Stomach (tissue), 9 donors: ENCODE measurements around the gene PRKG1. TPM values are rescaled to one million over a fixed set of nuclear protein-coding genes. Genes with fewer than 3 reads are reported as not detected.

ENCODE experiments used
- DNase-seq, 2 donors: peaks; one replicate each; pipeline versions ENCODE4 v3.0.0 to v3.0.0-alpha.2; 2013 to 2019
- H3K27ac ChIP-seq, 5 donors: fragments of 200-600 bp in 4 of 5; sonication (generic) in 4 of 5; one replicate each; pipeline ENCODE4 v1.5.1; 2013 to 2019; ENCODE audit warnings: mild to moderate bottlenecking in 1 of 5, moderate library complexity in 1 of 5
- H3K27me3 ChIP-seq, 3 donors: fragments of 200-600 bp; sonication (generic); one replicate each; pipeline ENCODE4 v1.5.1; 2017 to 2019; ENCODE audit warnings: mixed run types in 1 of 3
- H3K36me3 ChIP-seq, 4 donors: fragments of 200-600 bp; sonication (generic); 1 replicate in 3 of 4; 2 replicates in 1 of 4; pipeline ENCODE4 v1.5.1; 2016 to 2019
- H3K4me1 ChIP-seq, 4 donors: fragments of 200-600 bp; sonication (generic); one replicate each; pipeline ENCODE4 v1.5.1; 2016 to 2019
- H3K4me3 ChIP-seq, 4 donors: fragments of 200-600 bp; sonication (generic) in 3 of 4; one replicate each; pipeline ENCODE4 v1.5.1; 2016 to 2019; ENCODE audit warnings: mild to moderate bottlenecking in 1 of 4
- H3K9me3 ChIP-seq, 4 donors: fragments of 200-600 bp; sonication (generic); one replicate each; pipeline ENCODE4 v1.5.1; 2016 to 2019
- EP300 ChIP-seq: sonication (generic); formaldehyde crosslinking; IDR thresholded peaks from one replicate; pipeline ENCODE4 v1.6.1; 2017; ENCODE audit warnings: antibody characterized with exemption
- POLR2A ChIP-seq, 4 donors: fragments of 450-650 bp; IDR thresholded peaks; one replicate each; pipeline ENCODE4 v1.6.1; 2016; ENCODE audit warnings: antibody characterized with exemption in 4 of 4, control low read depth in 2 of 4, mild to moderate bottlenecking in 1 of 4, moderate library complexity in 1 of 4
- POLR2AphosphoS5 ChIP-seq, 3 donors: sonication (generic); formaldehyde crosslinking; IDR thresholded peaks; one replicate each; pipeline ENCODE4 v1.6.1; 2016; ENCODE audit warnings: antibody characterized with exemption in 3 of 3
- WGBS, 5 donors: extraction: QIAGEN DNeasy Blood & Tissue Kit in 3 of 5; methylation state at CpG; one replicate each; pipeline versions ENCODE4 v1.1.5 to v1.1.7; 2013 to 2018; 5-methylcytosine and 5-hydroxymethylcytosine counted together
- intact Hi-C: fragments of 100-400 bp; cut with DNase I; formaldehyde crosslinking; loops from one replicate; pipeline ENCODE4 v1.15.1; 2023; ENCODE audit warnings: low total_unique reads
- polyA plus RNA-seq, 3 donors: library from polyadenylated mRNA; stranded (reverse); fragments of 200-250 nt; gene quantifications; one replicate each; pipeline ENCODE4 v1.2.3, GENCODE V29; 2013
- total RNA-seq, 5 donors: library from RNA; depleted of rRNA; stranded (reverse); fragments of >200 nt; gene quantifications; one replicate each; pipeline versions ENCODE4 v1.1.0 to v1.2.3, GENCODE V29; 2014 to 2016
- TF ChIP-seq, protein P1 (sequence below), 7 experiments: fragments of 450-650 bp in 4 of 7; fragments of 200-600 bp in 3 of 7; sonication (generic) in 3 of 7; IDR thresholded peaks; one replicate each; pipeline ENCODE4 v1.5.1; 2016 to 2019; ENCODE audit warnings: antibody characterized with exemption in 7 of 7, control low read depth in 2 of 7, mild to moderate bottlenecking in 1 of 7
- donor health status: healthy with polysubstance abuse.
- donor health status: Bipolar disorder and iron deficiency.
- donor health status: healthy.

PRKG1 gene
- total and polyA plus RNA-seq, 8 donors, result 1.5 to 89.2 (median 14.3) TPM

- no peak for TF ChIP-seq POLR2AphosphoS5 (IDR thresholded peaks at IDR 0.05)
- TF ChIP-seq POLR2A (IDR thresholded peaks at IDR 0.05), result no peak
- TF ChIP-seq, protein P1, sequence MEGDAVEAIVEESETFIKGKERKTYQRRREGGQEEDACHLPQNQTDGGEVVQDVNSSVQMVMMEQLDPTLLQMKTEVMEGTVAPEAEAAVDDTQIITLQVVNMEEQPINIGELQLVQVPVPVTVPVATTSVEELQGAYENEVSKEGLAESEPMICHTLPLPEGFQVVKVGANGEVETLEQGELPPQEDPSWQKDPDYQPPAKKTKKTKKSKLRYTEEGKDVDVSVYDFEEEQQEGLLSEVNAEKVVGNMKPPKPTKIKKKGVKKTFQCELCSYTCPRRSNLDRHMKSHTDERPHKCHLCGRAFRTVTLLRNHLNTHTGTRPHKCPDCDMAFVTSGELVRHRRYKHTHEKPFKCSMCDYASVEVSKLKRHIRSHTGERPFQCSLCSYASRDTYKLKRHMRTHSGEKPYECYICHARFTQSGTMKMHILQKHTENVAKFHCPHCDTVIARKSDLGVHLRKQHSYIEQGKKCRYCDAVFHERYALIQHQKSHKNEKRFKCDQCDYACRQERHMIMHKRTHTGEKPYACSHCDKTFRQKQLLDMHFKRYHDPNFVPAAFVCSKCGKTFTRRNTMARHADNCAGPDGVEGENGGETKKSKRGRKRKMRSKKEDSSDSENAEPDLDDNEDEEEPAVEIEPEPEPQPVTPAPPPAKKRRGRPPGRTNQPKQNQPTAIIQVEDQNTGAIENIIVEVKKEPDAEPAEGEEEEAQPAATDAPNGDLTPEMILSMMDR (IDR thresholded peaks at IDR 0.05), result no peak
- no peak for TF ChIP-seq EP300
- DNase-seq, result no peak
- 58 to 85% (median 67%) methylated on average over 2 of the region's 2 CpGs for WGBS, 5 donors
Observed at GRCh38 chr10:51783941-51784340, 709.7 kb downstream of the PRKG1 start.

GRCh38 chr10:51786016-51786683 lies 711.9 kb downstream of the PRKG1 start:
- no peaks in the 10 kb centered on the region for H3K4me1 ChIP-seq
- no peak overlapping the region for H3K4me3 ChIP-seq
- no peaks in the 10 kb centered on the region for H3K9me3 ChIP-seq
- intact Hi-C loops, result no loop called here
- no peaks in the 10 kb centered on the region for H3K27me3 ChIP-seq
- H3K27ac ChIP-seq, result no peak overlapping the region
- no peak for DNase-seq
- 85 to 93% (median 89%) methylated on average over 4 of the region's 4 CpGs for WGBS, 5 donors
- no peaks in the 10 kb centered on the region for H3K36me3 ChIP-seq
- TF ChIP-seq POLR2A (IDR thresholded peaks at IDR 0.05) (no peak), POLR2AphosphoS5 (IDR thresholded peaks at IDR 0.05) (no peak), EP300 (no peak)
- TF ChIP-seq, protein P1 (IDR thresholded peaks at IDR 0.05), result no peak

More at GRCh38 chr10:51783941-51784340, 709.7 kb downstream of the PRKG1 start:
- Histone ChIP-seq H3K9me3 (no peaks in the 10 kb centered on the region), H3K36me3 (no peaks in the 10 kb centered on the region), H3K4me3 (no peak overlapping the region), H3K27me3 (no peaks in the 10 kb centered on the region), H3K27ac (no peak overlapping the region), H3K4me1 (no peaks in the 10 kb centered on the region)
- intact Hi-C loops, result no loop called here

GRCh38 chr10:51786684-51787035 lies 712.4 kb downstream of the PRKG1 start:
- intact Hi-C loops, result no loop called here
- H3K27me3 ChIP-seq, result no peaks in the 10 kb centered on the region
- no peaks in the 10 kb centered on the region for H3K4me1 ChIP-seq
- H3K27ac ChIP-seq, result no peak overlapping the region
- DNase-seq, result no peak
- WGBS, 5 donors, result 87 to 98% (median 93%) methylated on average over 1 of the region's 1 CpG
- no peak overlapping the region for H3K4me3 ChIP-seq
- no peaks in the 10 kb centered on the region for H3K9me3 ChIP-seq
- no peaks in the 10 kb centered on the region for H3K36me3 ChIP-seq
- no peak for TF ChIP-seq EP300
- TF ChIP-seq POLR2AphosphoS5 (IDR thresholded peaks at IDR 0.05), result no peak

- Histone ChIP-seq H3K9me3 (peaks cover 0 to 11% (median 8%) of the 10 kb centered on the region in 4 donors), H3K4me3 (no peak overlapping the region), H3K27ac (no peak overlapping the region), H3K4me1 (no peaks in the 10 kb centered on the region), H3K36me3 (no peaks in the 10 kb centered on the region), H3K27me3 (no peaks in the 10 kb centered on the region)
- WGBS, 5 donors, result 67 to 90% (median 80%) methylated on average over 3 of the region's 3 CpGs
- intact Hi-C loops, result no loop called here
- DNase-seq, result no peak
- TF ChIP-seq POLR2AphosphoS5 (IDR thresholded peaks at IDR 0.05), result no peak
- TF ChIP-seq POLR2A (IDR thresholded peaks at IDR 0.05), result no peak
- TF ChIP-seq, protein P1 (IDR thresholded peaks at IDR 0.05), result no peak
- TF ChIP-seq EP300, result no peak
Observed at GRCh38 chr10:51788273-51788672, 714.0 kb downstream of the PRKG1 start.

DNA sequence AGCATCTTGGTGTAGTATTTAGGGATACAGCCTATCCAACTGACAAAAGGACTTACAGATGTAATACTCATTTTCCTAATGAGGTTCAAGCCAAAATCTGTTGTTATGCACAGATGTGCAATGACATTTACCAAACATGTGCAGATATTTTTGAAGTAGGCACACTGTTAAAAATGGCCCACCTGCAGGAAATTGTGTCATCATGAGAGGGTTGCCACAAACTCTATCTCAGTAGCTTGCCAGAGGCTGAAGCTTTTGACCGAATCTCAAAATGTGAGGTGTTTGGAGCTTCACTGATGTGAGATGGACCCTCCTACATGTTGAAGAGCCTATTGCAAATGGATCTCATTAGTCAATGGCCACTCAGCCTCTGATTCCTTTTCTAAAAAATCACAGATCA lies 714.8 kb downstream of the PRKG1 start:
- TF ChIP-seq POLR2AphosphoS5 (IDR thresholded peaks at IDR 0.05), result no peak
- TF ChIP-seq POLR2A (IDR thresholded peaks at IDR 0.05), result no peak
- TF ChIP-seq, protein P1 (IDR thresholded peaks at IDR 0.05), result no peak
- TF ChIP-seq EP300, result no peak
- intact Hi-C loops, result no loop called here
- no peaks in the 10 kb centered on the region for H3K27me3 ChIP-seq
- peaks cover 0 to 19% (median 11%) of the 10 kb centered on the region in 4 donors for H3K9me3 ChIP-seq
- 83 to 97% (median 93%) methylated on average over 1 of the region's 1 CpG for WGBS, 5 donors
- DNase-seq, result no peak
- H3K27ac ChIP-seq, result no peak overlapping the region
- H3K36me3 ChIP-seq, result no peaks in the 10 kb centered on the region
- H3K4me3 ChIP-seq, result no peak overlapping the region
- no peaks in the 10 kb centered on the region for H3K4me1 ChIP-seq
